ENCODE results near the gene ST3GAL2.
"Not testable (repeated sequence)": the region's sequence is repeated elsewhere in the genome, so short reads cannot be mapped to it uniquely, and the experiment has no call there.

Gene ST3GAL2

GRCh38 chr16:70457446-70458166, 18.7 kb upstream of the ST3GAL2 start:
- no peak for DNase-seq (ENCODE audit: low read depth, low spot score)
- Histone ChIP-seq H3K4me3 (no peak overlapping the region), H3K9ac (ENCODE audit: insufficient read length) (no peak overlapping the region), H3K27ac (no peak overlapping the region), H3K36me3 (ENCODE audit: insufficient read depth, low read length) (no peaks in the 10 kb centered on the region), H3K9me3 (ENCODE audit: low read depth, low read length) (no peaks in the 10 kb centered on the region)
- TF ChIP-seq EZH2 (IDR thresholded peaks at IDR 0.05) = no peak
- no peak for TF ChIP-seq FOXP2 (optimal IDR thresholded peaks at IDR 0.05; ENCODE audit: control extremely low read depth, extremely low read length, insufficient read depth)
- no peak for TF ChIP-seq POLR2AphosphoS5 (IDR thresholded peaks at IDR 0.05; ENCODE audit: borderline replicate concordance, low read depth, low read length)

- H3K36me3 ChIP-seq (ENCODE audit: insufficient read depth, low read length) = no peaks in the 10 kb centered on the region
- H3K9me3 ChIP-seq (ENCODE audit: low read depth, low read length) = no peaks in the 10 kb centered on the region
- TF ChIP-seq POLR2AphosphoS5 (IDR thresholded peaks at IDR 0.05; ENCODE audit: borderline replicate concordance, low read depth, low read length) = no peak
- no peak for TF ChIP-seq FOXP2 (optimal IDR thresholded peaks at IDR 0.05; ENCODE audit: control extremely low read depth, extremely low read length, insufficient read depth)
- TF ChIP-seq EZH2 (IDR thresholded peaks at IDR 0.05) = no peak
- no peak for DNase-seq (ENCODE audit: low read depth, low spot score)
- no peak overlapping the region for H3K9ac ChIP-seq (ENCODE audit: insufficient read length)
- H3K27ac ChIP-seq = no peak overlapping the region
- no peak overlapping the region for H3K4me3 ChIP-seq
These were observed 17.0 kb upstream of the ST3GAL2 start for GRCh38 chr16:70455910-70456309.

- TF ChIP-seq POLR2AphosphoS5 (IDR thresholded peaks at IDR 0.05; ENCODE audit: borderline replicate concordance, low read depth, low read length) (peak; percentile 52; the same call in 1 of the 2 replicates), EZH2 (IDR thresholded peaks at IDR 0.05) (no peak), FOXP2 (optimal IDR thresholded peaks at IDR 0.05; ENCODE audit: control extremely low read depth, extremely low read length, insufficient read depth) (no peak)
- no peaks in the 10 kb centered on the region for H3K36me3 ChIP-seq (ENCODE audit: insufficient read depth, low read length)
- DNase-seq (ENCODE audit: low read depth, low spot score) = no peak
- H3K9ac ChIP-seq (ENCODE audit: insufficient read length) = peak within 1 kb of the TSS; percentile 96
- peak within 1 kb of the TSS; percentile 96 for H3K27ac ChIP-seq
- peak within 1 kb of the TSS; percentile 88 for H3K4me3 ChIP-seq
- no peaks in the 10 kb centered on the region for H3K9me3 ChIP-seq (ENCODE audit: low read depth, low read length)
These were observed 15.5 kb upstream of the ST3GAL2 start, which contains the start of gene FCSK for GRCh38 chr16:70454222-70455034. TSS of gene FCSK (plus strand) at chr16:70454595. CDS start at chr16:70463191, 8,596 bp downstream.

- peak overlapping the region; percentile 88 for H3K4me3 ChIP-seq
- no peaks in the 10 kb centered on the region for H3K9me3 ChIP-seq (ENCODE audit: low read depth, low read length)
- TF ChIP-seq EZH2 (IDR thresholded peaks at IDR 0.05) = no peak
- TF ChIP-seq FOXP2 (optimal IDR thresholded peaks at IDR 0.05; ENCODE audit: control extremely low read depth, extremely low read length, insufficient read depth) = no peak
- TF ChIP-seq POLR2AphosphoS5 (IDR thresholded peaks at IDR 0.05; ENCODE audit: borderline replicate concordance, low read depth, low read length) = no peak
- peak overlapping the region; percentile 96 for H3K9ac ChIP-seq (ENCODE audit: insufficient read length)
- no peaks in the 10 kb centered on the region for H3K36me3 ChIP-seq (ENCODE audit: insufficient read depth, low read length)
- peak overlapping the region; percentile 96 for H3K27ac ChIP-seq
- DNase-seq (ENCODE audit: low read depth, low spot score) = no peak
These were observed 15.0 kb upstream of the ST3GAL2 start for GRCh38 chr16:70453892-70454221.

- TF ChIP-seq POLR2AphosphoS5 (IDR thresholded peaks at IDR 0.05; ENCODE audit: borderline replicate concordance, low read depth, low read length) (no peak), FOXP2 (optimal IDR thresholded peaks at IDR 0.05; ENCODE audit: control extremely low read depth, extremely low read length, insufficient read depth) (no peak), EZH2 (IDR thresholded peaks at IDR 0.05) (no peak)
- DNase-seq (ENCODE audit: low read depth, low spot score) = no peak
- Histone ChIP-seq H3K9me3 (ENCODE audit: low read depth, low read length) (no peaks in the 10 kb centered on the region), H3K36me3 (ENCODE audit: insufficient read depth, low read length) (no peaks in the 10 kb centered on the region), H3K27ac (peak overlapping the region; percentile 96; the same call in 1 of the 2 replicates), H3K9ac (ENCODE audit: insufficient read length) (peak overlapping the region; percentile 96), H3K4me3 (peak overlapping the region; percentile 88)
These were observed 14.4 kb upstream of the ST3GAL2 start for GRCh38 chr16:70453117-70453891.

GRCh38 chr16:70451004-70451340, 12.1 kb upstream of the ST3GAL2 start:
- DNase-seq (ENCODE audit: low read depth, low spot score); H3K9ac ChIP-seq (ENCODE audit: insufficient read length); H3K36me3 ChIP-seq (ENCODE audit: insufficient read depth, low read length); H3K4me3 ChIP-seq; H3K9me3 ChIP-seq (ENCODE audit: low read depth, low read length); H3K27ac ChIP-seq: not testable (repeated sequence)

- H3K9ac ChIP-seq (ENCODE audit: insufficient read length); H3K27ac ChIP-seq; H3K9me3 ChIP-seq (ENCODE audit: low read depth, low read length); DNase-seq (ENCODE audit: low read depth, low spot score); H3K36me3 ChIP-seq (ENCODE audit: insufficient read depth, low read length); H3K4me3 ChIP-seq: not testable (repeated sequence)
These were observed 11.5 kb upstream of the ST3GAL2 start for GRCh38 chr16:70450142-70451003.

GRCh38 chr16:70448075-70448474, 9.2 kb upstream of the ST3GAL2 start:
- DNase-seq (ENCODE audit: low read depth, low spot score) = no peak

More at GRCh38 chr16:70448075-70448474, 9.2 kb upstream of the ST3GAL2 start:
- Histone ChIP-seq H3K9ac (ENCODE audit: insufficient read length) (no peak overlapping the region), H3K36me3 (ENCODE audit: insufficient read depth, low read length) (no peaks in the 10 kb centered on the region), H3K27ac (no peak overlapping the region), H3K4me3 (no peak overlapping the region), H3K9me3 (ENCODE audit: low read depth, low read length) (no peaks in the 10 kb centered on the region)
- no peak for TF ChIP-seq EZH2 (IDR thresholded peaks at IDR 0.05)
- TF ChIP-seq POLR2AphosphoS5 (IDR thresholded peaks at IDR 0.05; ENCODE audit: borderline replicate concordance, low read depth, low read length) = no peak
- no peak for TF ChIP-seq FOXP2 (optimal IDR thresholded peaks at IDR 0.05; ENCODE audit: control extremely low read depth, extremely low read length, insufficient read depth)

Data from SK-N-MC (cell line).